ENCODE measurements around the gene MMP10.

DNA sequence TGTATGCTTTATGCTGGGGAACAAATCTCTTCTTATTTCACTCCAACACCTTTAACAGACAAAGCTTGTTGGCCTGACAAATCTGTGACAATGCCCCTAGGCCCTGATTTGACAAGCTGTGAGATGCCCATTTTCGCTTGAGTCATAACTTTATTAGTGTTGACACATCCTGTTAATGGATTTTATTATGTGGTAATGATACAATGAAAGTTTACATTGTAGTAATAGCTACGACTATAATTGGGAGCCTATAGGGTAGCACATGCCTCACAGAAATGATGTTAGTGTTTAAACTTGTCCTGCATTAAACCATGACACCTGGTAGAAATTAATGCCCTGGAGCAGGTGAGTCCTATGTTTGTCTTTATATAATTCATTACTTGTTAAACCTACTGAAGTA is 3.3 kb upstream of the MMP10 start:
- TF ChIP-seq, protein P1, sequence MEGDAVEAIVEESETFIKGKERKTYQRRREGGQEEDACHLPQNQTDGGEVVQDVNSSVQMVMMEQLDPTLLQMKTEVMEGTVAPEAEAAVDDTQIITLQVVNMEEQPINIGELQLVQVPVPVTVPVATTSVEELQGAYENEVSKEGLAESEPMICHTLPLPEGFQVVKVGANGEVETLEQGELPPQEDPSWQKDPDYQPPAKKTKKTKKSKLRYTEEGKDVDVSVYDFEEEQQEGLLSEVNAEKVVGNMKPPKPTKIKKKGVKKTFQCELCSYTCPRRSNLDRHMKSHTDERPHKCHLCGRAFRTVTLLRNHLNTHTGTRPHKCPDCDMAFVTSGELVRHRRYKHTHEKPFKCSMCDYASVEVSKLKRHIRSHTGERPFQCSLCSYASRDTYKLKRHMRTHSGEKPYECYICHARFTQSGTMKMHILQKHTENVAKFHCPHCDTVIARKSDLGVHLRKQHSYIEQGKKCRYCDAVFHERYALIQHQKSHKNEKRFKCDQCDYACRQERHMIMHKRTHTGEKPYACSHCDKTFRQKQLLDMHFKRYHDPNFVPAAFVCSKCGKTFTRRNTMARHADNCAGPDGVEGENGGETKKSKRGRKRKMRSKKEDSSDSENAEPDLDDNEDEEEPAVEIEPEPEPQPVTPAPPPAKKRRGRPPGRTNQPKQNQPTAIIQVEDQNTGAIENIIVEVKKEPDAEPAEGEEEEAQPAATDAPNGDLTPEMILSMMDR (conservative IDR thresholded peaks at IDR 0.05) = no peak
- TF ChIP-seq EZH2 (IDR thresholded peaks at IDR 0.05; ENCODE audit: low read depth) = no peak

All from PC-9 (cell line).